ENCODE results near the gene ALCAM.
"Not testable (repeated sequence)": the region's sequence is repeated elsewhere in the genome, so short reads cannot be mapped to it uniquely, and the experiment has no call there.

ALCAM gene

DNA sequence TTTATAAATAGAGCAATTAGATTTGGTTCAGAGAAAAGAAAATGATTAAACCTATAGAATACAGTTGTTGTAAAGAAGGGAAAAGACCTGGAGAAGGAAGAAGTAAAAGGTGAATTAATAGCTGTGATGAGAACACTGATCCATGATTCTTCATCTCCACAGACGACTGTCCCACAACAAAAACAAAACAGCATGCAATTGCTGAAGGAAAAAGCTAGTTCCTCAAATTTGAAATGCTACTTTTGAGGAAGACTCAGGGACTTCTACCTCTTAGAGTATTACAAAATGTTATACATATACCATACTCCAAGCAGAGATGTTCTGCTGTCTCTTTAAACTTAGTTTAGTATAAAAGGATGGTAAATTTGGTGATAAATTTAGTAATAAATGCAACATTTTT is 21.5 kb downstream of the ALCAM start:
- DNase-seq (ENCODE audit: low read depth, low spot score), result no peak

- DNase-seq (ENCODE audit: low read depth, low spot score), result not testable (repeated sequence)
Observed at GRCh38 chr3:105389759-105390158, 23.1 kb downstream of the ALCAM start.

DNA sequence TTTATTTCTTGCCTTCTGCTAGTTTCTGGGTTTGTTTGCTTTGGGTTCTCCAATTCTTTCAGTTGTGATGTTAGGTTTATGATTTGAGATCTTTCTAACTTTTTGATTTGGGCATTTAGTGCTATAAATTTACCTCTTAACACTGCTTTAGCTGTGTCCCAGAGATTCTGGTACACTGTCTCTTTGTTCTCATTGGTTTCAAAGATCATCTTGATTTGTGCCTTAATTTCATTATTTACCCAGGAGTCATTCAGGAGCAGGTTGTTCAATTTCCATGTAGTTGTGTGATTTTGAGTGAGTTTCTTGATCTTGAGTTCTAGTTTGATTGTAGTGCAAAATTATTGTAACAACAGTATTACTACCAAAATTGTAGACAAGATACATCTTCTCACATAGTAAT is 25.9 kb downstream of the ALCAM start:
- not testable (repeated sequence) for DNase-seq (ENCODE audit: low read depth, low spot score)

- DNase-seq (ENCODE audit: low read depth, low spot score), result no peak
Observed at GRCh38 chr3:105394177-105394576, 27.5 kb downstream of the ALCAM start.

DNA sequence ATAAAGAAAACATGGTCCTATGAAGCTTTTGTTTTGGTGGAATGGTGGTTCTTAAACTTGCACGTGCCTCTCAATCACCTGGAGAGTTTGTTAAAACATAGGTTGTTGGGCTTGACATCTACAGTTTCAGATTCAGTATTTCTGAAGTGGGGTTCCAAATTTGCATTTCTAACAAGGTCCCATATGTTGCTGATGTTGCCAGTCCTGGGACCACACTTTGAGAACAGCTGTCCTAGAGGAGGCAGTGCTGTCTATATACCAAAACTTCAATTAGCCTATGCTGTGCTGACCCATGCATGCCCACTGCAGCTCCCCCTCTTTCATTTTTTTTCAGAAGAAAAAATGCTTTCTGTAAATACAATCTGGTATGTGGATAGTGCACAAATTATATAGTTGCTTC is 31.3 kb downstream of the ALCAM start:
- DNase-seq (ENCODE audit: low read depth, low spot score), result no peak

GRCh38 chr3:105398437-105398836 is 31.7 kb downstream of the ALCAM start:
- DNase-seq (ENCODE audit: low read depth, low spot score), result no peak

DNA sequence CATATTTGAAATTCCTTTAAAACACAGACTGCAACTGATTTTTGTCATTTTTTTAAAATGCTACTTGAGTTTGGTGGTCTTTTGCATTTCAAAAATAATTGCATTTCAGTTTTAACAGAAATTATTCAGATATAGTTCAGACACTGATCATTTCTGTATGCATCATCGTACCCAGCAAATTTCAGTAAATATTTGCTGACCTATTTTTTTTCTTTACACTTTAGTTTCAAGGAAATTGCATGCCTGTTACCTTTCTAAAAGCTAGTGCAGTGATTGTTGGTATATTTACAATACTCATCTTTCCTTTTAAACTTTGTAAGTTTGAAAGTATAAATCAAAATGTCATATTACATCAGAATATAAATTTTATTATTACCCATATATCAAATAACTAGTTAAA is 32.4 kb downstream of the ALCAM start:
- DNase-seq (ENCODE audit: low read depth, low spot score), result no peak

DNA sequence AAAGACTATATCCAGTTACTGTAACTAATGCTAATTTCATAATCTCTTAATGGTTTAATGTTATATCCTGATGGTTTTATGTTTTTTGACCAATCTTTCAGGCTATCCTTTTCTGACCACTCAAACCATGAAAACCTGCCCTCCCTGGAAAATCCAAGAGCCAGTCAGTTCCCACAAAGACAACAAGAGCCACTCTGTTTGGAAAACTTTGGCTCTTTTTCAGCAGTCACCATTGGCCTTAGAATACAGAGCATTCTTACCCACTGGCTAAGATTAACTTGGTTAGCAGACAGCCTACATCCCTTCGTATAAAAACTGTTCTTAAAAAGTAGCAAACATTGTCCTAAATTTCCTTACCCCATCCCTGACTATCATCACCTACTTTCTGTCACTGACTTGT is 32.9 kb downstream of the ALCAM start:
- no peak for DNase-seq (ENCODE audit: low read depth, low spot score)

GRCh38 chr3:105401254-105401653 is 34.5 kb downstream of the ALCAM start:
- DNase-seq (ENCODE audit: low read depth, low spot score), result no peak

GRCh38 chr3:105401691-105402149 is 35.0 kb downstream of the ALCAM start:
- no peak for DNase-seq (ENCODE audit: low read depth, low spot score)

- DNase-seq (ENCODE audit: low read depth, low spot score), result no peak
Observed at GRCh38 chr3:105402287-105402801, 35.6 kb downstream of the ALCAM start.

DNA sequence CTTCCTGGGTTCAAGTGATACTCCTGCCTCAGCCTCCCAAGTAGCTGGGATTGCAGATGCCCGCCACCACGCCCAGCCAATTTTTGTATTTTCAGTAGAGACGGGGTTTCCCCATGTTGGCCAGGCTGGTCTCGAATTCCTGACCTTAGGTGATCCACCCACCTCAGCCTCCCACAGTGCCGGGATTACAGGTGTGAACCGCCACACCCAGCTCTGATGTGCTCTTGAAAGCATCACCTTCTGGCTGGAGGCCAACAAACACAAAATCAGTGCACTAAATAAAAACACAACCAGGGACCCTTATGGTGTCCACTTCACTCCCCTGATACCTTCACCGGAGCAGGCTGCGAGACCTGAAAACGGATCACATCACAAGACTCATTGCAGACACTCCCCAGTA is 36.3 kb downstream of the ALCAM start:
- not testable (repeated sequence) for DNase-seq (ENCODE audit: low read depth, low spot score)

DNA sequence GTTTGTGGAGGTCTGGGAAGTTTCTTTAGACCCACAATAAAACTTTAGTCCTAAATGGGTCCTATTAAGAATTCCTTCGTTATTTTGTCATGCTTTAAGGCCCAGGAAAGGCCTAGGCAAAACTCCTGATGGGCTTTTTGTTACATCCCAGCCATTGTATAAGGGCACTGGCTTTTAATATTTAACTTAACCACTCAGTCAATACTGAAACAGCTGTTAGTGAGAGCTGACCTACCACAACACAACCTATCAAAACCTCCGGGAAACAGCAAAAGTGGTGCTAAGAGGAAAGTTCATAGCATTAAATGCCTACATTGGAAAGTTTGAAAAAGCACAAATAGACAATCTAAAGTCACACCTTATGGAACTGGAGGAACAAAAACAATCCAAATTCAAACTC is 39.6 kb downstream of the ALCAM start:
- no peak for DNase-seq (ENCODE audit: low read depth, low spot score)

DNA sequence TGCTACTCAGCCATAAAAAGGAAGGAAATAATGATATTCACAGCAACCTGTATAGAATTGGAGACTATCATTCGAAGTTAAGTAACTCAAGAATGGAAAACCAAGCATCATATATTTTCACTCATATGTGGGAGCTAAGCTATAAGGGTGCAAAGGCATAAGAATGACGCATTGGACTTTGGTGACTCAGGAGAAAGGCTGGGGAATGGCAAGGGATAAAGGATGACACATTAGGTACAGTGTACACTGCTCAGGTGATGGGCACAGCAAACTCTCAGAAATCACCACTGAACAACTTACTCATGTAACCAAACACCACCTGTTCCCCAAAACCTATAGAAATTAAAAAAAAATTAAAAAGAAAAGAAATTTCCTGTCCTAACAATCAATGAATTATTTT is 42.7 kb downstream of the ALCAM start:
- DNase-seq (ENCODE audit: low read depth, low spot score), result no peak

DNA sequence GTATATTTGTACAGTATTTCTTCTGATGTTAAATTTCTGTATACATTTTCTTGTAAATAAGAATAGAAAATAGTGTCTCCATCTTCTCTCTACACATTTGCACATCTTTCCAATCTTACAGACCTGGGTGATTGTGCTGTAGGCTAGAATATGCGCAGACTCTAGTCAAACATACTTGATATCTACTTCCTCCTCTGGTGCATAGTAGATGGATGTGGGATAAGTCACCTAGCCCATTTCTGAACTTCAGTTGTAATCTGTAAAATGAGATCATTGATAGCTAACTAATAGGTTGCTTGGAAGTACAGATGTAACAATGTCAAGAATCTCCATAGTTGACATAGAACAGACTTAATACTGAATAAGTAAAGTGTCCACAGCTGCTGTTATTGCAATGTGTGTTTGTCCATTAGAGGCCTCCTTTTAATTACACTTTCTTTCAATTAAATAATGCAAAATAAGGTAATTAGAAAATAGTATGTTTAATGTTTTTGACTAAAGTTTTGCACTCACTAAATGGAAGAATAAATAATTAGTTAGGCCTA is 46.7 kb downstream of the ALCAM start:
- no peak for DNase-seq (ENCODE audit: low read depth, low spot score)

GRCh38 chr3:105414841-105415240 is 48.1 kb downstream of the ALCAM start:
- no peak for DNase-seq (ENCODE audit: low read depth, low spot score)

DNA sequence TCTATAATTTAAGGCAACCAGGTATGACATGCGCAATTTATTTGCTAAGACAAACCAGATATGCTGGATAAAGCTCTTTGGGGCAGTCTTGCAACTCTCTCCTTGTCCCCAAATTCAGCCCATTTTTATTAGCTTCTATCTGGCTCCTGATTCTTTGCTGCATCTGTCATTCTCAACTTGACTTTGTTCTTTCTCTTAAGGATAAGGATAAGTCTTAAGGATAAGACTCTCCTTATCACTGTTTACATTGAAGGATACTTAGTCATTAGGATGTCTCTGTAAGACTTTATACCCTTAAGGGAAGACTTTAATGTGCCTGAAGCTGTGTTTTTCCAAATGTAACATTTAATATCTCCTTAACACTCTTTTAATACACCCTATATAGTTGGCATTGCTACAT is 49.2 kb downstream of the ALCAM start:
- no peak for DNase-seq (ENCODE audit: low read depth, low spot score)

- DNase-seq (ENCODE audit: low read depth, low spot score), result no peak
Observed at GRCh38 chr3:105417525-105418289, 51.0 kb downstream of the ALCAM start.

DNA sequence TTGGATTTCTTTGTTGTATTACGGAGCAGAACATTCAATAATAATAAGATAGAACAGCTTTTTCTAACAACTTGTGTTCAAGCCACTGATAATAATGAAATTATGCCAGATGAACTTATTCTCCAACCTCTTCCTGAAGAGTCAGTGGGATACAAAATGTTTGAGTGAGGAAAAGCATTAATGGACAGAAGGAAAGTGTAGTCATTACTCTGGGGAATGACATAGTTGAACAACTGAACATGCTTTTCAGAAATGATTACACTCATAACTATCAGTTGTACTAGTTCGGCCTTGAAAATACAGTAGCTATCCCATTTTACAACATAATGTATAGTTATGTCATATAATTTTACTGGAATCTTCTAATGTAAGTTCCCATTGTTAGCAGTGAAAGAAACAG is 55.9 kb downstream of the ALCAM start:
- DNase-seq (ENCODE audit: low read depth, low spot score), result no peak

- no peak for DNase-seq (ENCODE audit: low read depth, low spot score)
Observed at GRCh38 chr3:105423397-105423796, 56.7 kb downstream of the ALCAM start.

DNA sequence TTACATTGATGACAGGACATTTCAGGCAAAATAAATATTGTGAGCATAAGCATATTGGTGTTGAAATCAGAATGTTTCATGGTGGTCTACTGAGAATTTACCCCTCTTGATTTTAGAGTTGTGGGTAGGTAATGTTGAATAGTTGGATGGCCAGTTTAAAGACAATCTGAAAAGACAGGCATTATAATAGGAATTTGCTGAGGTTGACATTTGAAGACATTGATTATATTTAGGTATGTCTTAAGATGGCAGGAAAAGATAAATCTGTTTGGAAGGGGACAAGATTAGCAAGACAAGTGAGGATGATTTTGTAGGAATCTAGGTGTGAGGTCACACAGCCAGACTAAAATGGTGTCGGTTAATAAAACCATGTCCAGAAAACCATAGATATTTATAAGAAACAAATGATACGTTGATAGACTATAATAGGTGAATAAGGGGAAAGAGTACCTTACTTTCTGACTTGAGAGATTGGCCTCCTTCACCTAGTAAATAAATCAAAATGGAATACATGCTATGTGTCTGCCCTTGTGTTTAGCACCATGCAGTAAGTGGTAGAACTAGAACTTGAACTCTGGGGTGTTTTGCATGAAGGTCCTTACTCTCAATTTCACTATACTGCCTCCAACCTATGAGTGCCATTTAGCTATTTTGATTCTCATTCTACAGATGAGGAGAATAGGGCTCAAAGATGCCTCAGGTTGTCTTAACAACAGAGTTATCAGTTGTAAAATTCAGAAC is 57.9 kb downstream of the ALCAM start:
- no peak for DNase-seq (ENCODE audit: low read depth, low spot score)

DNA sequence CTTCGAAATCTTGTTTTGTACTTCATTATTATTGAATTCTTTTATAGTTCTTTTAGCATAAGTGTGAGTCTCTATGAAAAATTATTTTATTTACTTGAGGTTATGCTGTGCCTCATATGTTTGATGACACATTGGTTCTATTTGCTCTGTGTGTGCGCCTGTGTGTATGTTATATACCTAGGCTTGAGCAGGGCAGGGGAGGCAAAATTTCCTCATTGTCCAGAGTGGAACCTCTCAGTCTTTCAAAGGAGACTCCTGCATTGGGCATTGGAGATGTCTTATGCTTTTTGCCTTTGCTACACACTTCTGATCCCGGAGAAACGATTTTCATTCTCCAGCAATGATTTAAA is 58.4 kb downstream of the ALCAM start:
- DNase-seq (ENCODE audit: low read depth, low spot score), result no peak

DNA sequence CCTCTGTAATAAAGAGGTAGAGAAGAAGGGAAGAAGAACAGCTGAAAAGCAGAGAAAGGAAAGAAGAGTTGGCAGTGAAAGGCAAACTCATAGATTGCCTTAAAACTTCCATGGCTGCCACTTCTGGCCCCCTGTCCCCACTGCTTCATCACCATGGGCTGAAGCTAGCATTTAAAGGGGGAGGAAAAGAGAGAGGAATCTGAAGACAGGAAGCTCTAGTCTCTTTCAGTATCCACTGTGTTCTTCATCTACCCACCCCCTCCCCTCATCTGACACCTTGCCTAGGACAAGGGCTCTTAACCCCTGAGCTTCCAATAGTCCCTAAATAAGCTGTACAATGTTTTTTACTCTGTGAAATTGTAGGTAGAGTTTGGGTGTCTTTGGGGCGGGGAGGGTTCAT is 60.6 kb downstream of the ALCAM start:
- no peak for DNase-seq (ENCODE audit: low read depth, low spot score)
